Left cardiac atrium (tissue), 4 donors: ENCODE measurements around the gene SLAIN1. TPM values are rescaled to one million over a fixed set of nuclear protein-coding genes. Genes with fewer than 3 reads are reported as not detected.
"Not testable (repeated sequence)": the region's sequence is repeated elsewhere in the genome, so short reads cannot be mapped to it uniquely, and the experiment has no call there.

ENCODE experiments used
- ATAC-seq, 2 donors: fragments of 200-7000 bp; cut with Tn5 transposase; one replicate each; pipeline ENCODE4 v1.9.1; 2020; ENCODE audit warnings: mild to moderate bottlenecking in 2 of 2, moderate library complexity in 2 of 2
- DNase-seq: peaks from one replicate; pipeline ENCODE4 v3.0.0-alpha.2; 2020
- intact Hi-C, 2 donors: fragments of 100-400 bp; cut with DNase I; formaldehyde crosslinking; loops; one replicate each; pipeline versions ENCODE4 v1.14.1 to v1.15.1; 2022 to 2023
- long read RNA-seq: library from polyadenylated mRNA; unstranded; transcript quantifications from one replicate; pipeline ENCODE4 v2.0.0, GENCODE V29; 2021
- total RNA-seq, 2 donors: library from RNA; stranded (reverse); fragmentation: NEBNext Ultra II Directional; extraction: Animal tissue kit (Norgen Biotek cat#: 25700); gene quantifications; one replicate each; pipeline ENCODE4 v1.2.1, GENCODE V29; 2021
- donor health status: DM: no; HTN: yes; CAD: no.
- donor health status: DM: no; HTN: yes; CAD: no; lungs with severe emphysema.
- donor health status: DM: yes; HTN: yes; CAD: no.
- donor health status: Dilated cardiomyopathy.

Gene SLAIN1
- total RNA-seq: 10 to 100 TPM in 1 of 2 donors, 1 to 10 TPM in 1; 9.1 to 12.0 TPM
- long read RNA-seq, partial matches to known transcripts: 3 of 5 reads
- long read RNA-seq, other reads (novel, unspliced or antisense): 1 of 5 reads

GRCh38 chr13:77697217-77698103 lies at the start of gene SLAIN1:
SLAIN1 (plus strand) TSS chr13:77697687; CDS start chr13:77697914, 227 bp downstream.
- DNase-seq (peak; percentile 88), ATAC-seq (peak; percentile 94 to 97)
- intact Hi-C loops: no loop called here

- ATAC-seq (no peak), DNase-seq (no peak)
- intact Hi-C loops: no loop called here
These were observed 47.1 kb upstream of the SLAIN1 start for GRCh38 chr13:77650409-77650808.

GRCh38 chr13:77653301-77653700 lies 44.2 kb upstream of the SLAIN1 start:
- DNase-seq (no peak), ATAC-seq (no peak)
- intact Hi-C loops: no loop called here

- ATAC-seq, DNase-seq, intact Hi-C loops: not testable (repeated sequence)
These were observed 37.5 kb upstream of the SLAIN1 start for GRCh38 chr13:77660016-77660415.

- DNase-seq: no peak
- intact Hi-C loops: no loop called here
- no peak for ATAC-seq
These were observed 36.6 kb upstream of the SLAIN1 start for GRCh38 chr13:77660841-77661250.

- ATAC-seq, intact Hi-C loops, DNase-seq: not testable (repeated sequence)
These were observed 35.2 kb upstream of the SLAIN1 start for GRCh38 chr13:77662301-77662700.

- ATAC-seq, intact Hi-C loops, DNase-seq: not testable (repeated sequence)
These were observed 34.7 kb upstream of the SLAIN1 start for GRCh38 chr13:77662831-77663230.

- DNase-seq (no peak), ATAC-seq (no peak)
- intact Hi-C loops: no loop called here
These were observed 22.6 kb upstream of the SLAIN1 start for GRCh38 chr13:77674852-77675251.

- intact Hi-C loops: no loop called here
- DNase-seq (no peak), ATAC-seq (peak in 1 of 2 donors; percentile 38)
These were observed 18.7 kb upstream of the SLAIN1 start for GRCh38 chr13:77678691-77679235.

GRCh38 chr13:77687799-77688198 lies 9.7 kb upstream of the SLAIN1 start:
- intact Hi-C loops: no loop called here
- ATAC-seq (no peak), DNase-seq (no peak)

- DNase-seq: no peak
- ATAC-seq: no peak
- intact Hi-C loops: no loop called here
These were observed 5.6 kb upstream of the SLAIN1 start for GRCh38 chr13:77691871-77692270.

- DNase-seq: no peak
- no peak for ATAC-seq
- intact Hi-C loops: no loop called here
These were observed 4.6 kb upstream of the SLAIN1 start for GRCh38 chr13:77692746-77693448.

- ATAC-seq (no peak), DNase-seq (no peak)
- intact Hi-C loops: no loop called here
These were observed 4.0 kb upstream of the SLAIN1 start for GRCh38 chr13:77693449-77693940.

GRCh38 chr13:77696006-77696878 lies 1.2 kb upstream of the SLAIN1 start:
- ATAC-seq (no peak), DNase-seq (no peak)
- intact Hi-C loops: no loop called here

- peak in 1 of 2 donors; percentile 28 for ATAC-seq
- no peak for DNase-seq
- intact Hi-C loops: no loop called here
These were observed 639 bp upstream of the SLAIN1 start for GRCh38 chr13:77696879-77697216.

GRCh38 chr13:77698201-77699058 lies 943 bp downstream of the SLAIN1 start:
- intact Hi-C loops: no loop called here
- DNase-seq (peak; percentile 25), ATAC-seq (peak; percentile 14 to 24)

- intact Hi-C loops: no loop called here
- DNase-seq: no peak
These were observed 1.7 kb downstream of the SLAIN1 start for GRCh38 chr13:77699059-77699680.

More at GRCh38 chr13:77699059-77699680, 1.7 kb downstream of the SLAIN1 start:
- ATAC-seq: no peak
